Astrocyte (in vitro differentiated cells and primary cell): ENCODE data around the gene CTDP1. TPM values are rescaled to one million over a fixed set of nuclear protein-coding genes. Genes with fewer than 3 reads are reported as not detected.

Source experiments
- DNase-seq: peaks from one replicate; pipeline ENCODE4 v3.0.0-alpha.2; 2010; ENCODE audit warnings: low read depth
- FAIRE-seq: peaks from 2 replicates; lab custom pipeline; 2011; peaks lifted over from hg19 to GRCh38; lab: Jason Lieb, UNC
- H2AFZ ChIP-seq: 2 replicates; pipeline ENCODE4 v1.6.0; 2012; ENCODE audit warnings: low read depth, low read length, inconsistent platforms
- H3K27ac ChIP-seq: 2 replicates; pipeline ENCODE4 v1.5.1; 2011; ENCODE audit warnings: low read depth, low read length, inconsistent platforms
- H3K27me3 ChIP-seq: 2 replicates; pipeline ENCODE4 v1.6.0; 2011; ENCODE audit warnings: low read length, inconsistent platforms; ENCODE audit not compliant: insufficient read depth
- H3K36me3 ChIP-seq: 2 replicates; pipeline ENCODE4 v1.5.1; 2011; ENCODE audit warnings: low read length, inconsistent platforms; ENCODE audit not compliant: insufficient read depth
- H3K4me1 ChIP-seq: 2 replicates; pipeline ENCODE4 v1.5.1; 2011; ENCODE audit warnings: low read length, inconsistent platforms; ENCODE audit not compliant: insufficient read depth
- H3K4me2 ChIP-seq: 2 replicates; pipeline ENCODE4 v1.6.0; 2012; ENCODE audit warnings: low read length, inconsistent platforms
- H3K4me3 ChIP-seq: 2 replicates; pipeline ENCODE4 v1.5.1; 2011; ENCODE audit warnings: low read depth, mild to moderate bottlenecking, low read length, inconsistent platforms; ENCODE audit not compliant: insufficient read depth
- H3K79me2 ChIP-seq: 2 replicates; pipeline ENCODE4 v1.6.0; 2012; ENCODE audit warnings: mild to moderate bottlenecking, low read length, inconsistent platforms; ENCODE audit not compliant: insufficient read depth
- H3K9ac ChIP-seq: 2 replicates; pipeline ENCODE4 v1.6.0; 2012; ENCODE audit warnings: mild to moderate bottlenecking, low read length, inconsistent platforms
- H3K9me3 ChIP-seq: 2 replicates; pipeline ENCODE4 v1.5.1; 2012; ENCODE audit warnings: low read depth, mild to moderate bottlenecking, low read length, inconsistent platforms; ENCODE audit not compliant: insufficient read depth
- H4K20me1 ChIP-seq: 2 replicates; pipeline ENCODE4 v1.6.0; 2012; ENCODE audit warnings: low read length, inconsistent platforms; ENCODE audit not compliant: insufficient read depth
- H3K27ac Mint-ChIP-seq: one replicate; pipeline ENCODE4 v1.8.0; 2021; ENCODE audit warnings: mild to moderate bottlenecking, mixed read lengths; ENCODE audit not compliant: unreplicated experiment
- H3K27me3 Mint-ChIP-seq: one replicate; pipeline ENCODE4 v1.8.0; 2021; ENCODE audit warnings: low read depth, mixed read lengths; ENCODE audit not compliant: unreplicated experiment
- H3K36me3 Mint-ChIP-seq: one replicate; pipeline ENCODE4 v1.8.0; 2021; ENCODE audit warnings: low read depth, mixed read lengths; ENCODE audit not compliant: unreplicated experiment
- H3K4me1 Mint-ChIP-seq: one replicate; pipeline ENCODE4 v1.8.0; 2021; ENCODE audit warnings: low read depth, mixed read lengths; ENCODE audit not compliant: unreplicated experiment
- H3K4me3 Mint-ChIP-seq: one replicate; pipeline ENCODE4 v1.8.0; 2021; ENCODE audit warnings: mild to moderate bottlenecking, moderate library complexity, mixed read lengths; ENCODE audit not compliant: unreplicated experiment
- H3K9me3 Mint-ChIP-seq: one replicate; pipeline ENCODE4 v1.8.0; 2021; ENCODE audit warnings: mild to moderate bottlenecking, mixed read lengths; ENCODE audit not compliant: unreplicated experiment
- CTCF ChIP-seq: IDR thresholded peaks from 2 replicates; pipeline ENCODE4 v1.5.1; 2011; ENCODE audit warnings: low read depth, mild to moderate bottlenecking, inconsistent platforms, low read length, moderate library complexity; ENCODE audit not compliant: insufficient read depth
- EZH2 ChIP-seq: IDR thresholded peaks from 2 replicates; pipeline ENCODE4 v1.6.1; 2012; ENCODE audit warnings: mild to moderate bottlenecking, low read length, inconsistent platforms; ENCODE audit not compliant: insufficient read depth
- total RNA-seq: library from RNA; stranded (reverse); gene quantifications from 2 replicates; pipeline ENCODE4 v1.2.1, GENCODE V29; 2021

Gene CTDP1
- total RNA-seq, 1 donor from 2014 or later, result 31.7 TPM

GRCh38 chr18:79746730-79747129 lies 67.1 kb downstream of the CTDP1 start:
- no peak overlapping the region for H3K27ac ChIP-seq
- H3K79me2 ChIP-seq, result no peaks in the 10 kb centered on the region
- FAIRE-seq (no peak), DNase-seq (no peak)
- H3K4me1 ChIP-seq, result no peaks in the 10 kb centered on the region
- no peaks in the 10 kb centered on the region for H3K36me3 ChIP-seq
- Mint-ChIP-seq H3K4me3 (no peak overlapping the region), H3K27me3 (no peaks in the 10 kb centered on the region), H3K27ac (no peak overlapping the region), H3K4me1 (no peaks in the 10 kb centered on the region), H3K36me3 (peaks cover 31% of the 10 kb centered on the region), H3K9me3 (peaks cover 6% of the 10 kb centered on the region)
- H3K27me3 ChIP-seq, result no peaks in the 10 kb centered on the region
- no peak overlapping the region for H3K4me3 ChIP-seq
- no peak overlapping the region for H3K4me2 ChIP-seq
- H3K9ac ChIP-seq, result no peak overlapping the region
- H3K9me3 ChIP-seq, result no peaks in the 10 kb centered on the region
- TF ChIP-seq EZH2 (no peak), CTCF (no peak)
- no peak overlapping the region for H2AFZ ChIP-seq
- H4K20me1 ChIP-seq, result peaks cover 10% of the 10 kb centered on the region

GRCh38 chr18:79747156-79747845 lies 67.7 kb downstream of the CTDP1 start:
- no peak overlapping the region for H3K4me2 ChIP-seq
- H3K4me3 ChIP-seq, result no peak overlapping the region
- Mint-ChIP-seq H3K4me3 (no peak overlapping the region), H3K27ac (no peak overlapping the region), H3K9me3 (peaks cover 6% of the 10 kb centered on the region), H3K27me3 (no peaks in the 10 kb centered on the region), H3K4me1 (no peaks in the 10 kb centered on the region), H3K36me3 (peaks cover 26% of the 10 kb centered on the region)
- no peaks in the 10 kb centered on the region for H3K9me3 ChIP-seq
- DNase-seq, result no peak
- H4K20me1 ChIP-seq, result peaks cover 13% of the 10 kb centered on the region
- H3K27ac ChIP-seq, result no peak overlapping the region
- no peaks in the 10 kb centered on the region for H3K36me3 ChIP-seq
- TF ChIP-seq CTCF (no peak), EZH2 (no peak)
- no peak overlapping the region for H2AFZ ChIP-seq
- no peaks in the 10 kb centered on the region for H3K4me1 ChIP-seq
- H3K27me3 ChIP-seq, result no peaks in the 10 kb centered on the region
- H3K79me2 ChIP-seq, result no peaks in the 10 kb centered on the region
- no peak overlapping the region for H3K9ac ChIP-seq
- no peak for FAIRE-seq
